Inferior parietal cortex (tissue), 1 donor: ENCODE measurements around the gene MS4A3.
"Not testable (repeated sequence)": the region's sequence is repeated elsewhere in the genome, so short reads cannot be mapped to it uniquely, and the experiment has no call there.

ENCODE experiments used
- DNase-seq: peaks from one replicate; pipeline ENCODE4 v3.0.0-alpha.2; 2016; ENCODE audit errors: extremely low spot score

The MS4A3 gene

GRCh38 chr11:60088364-60088763, 31.9 kb downstream of the MS4A3 start, which contains the start of gene MS4A2:
TSS of gene MS4A2 (plus strand) at chr11:60088664. CDS start at chr11:60088766, 102 bp downstream.
- no peak for DNase-seq

DNA sequence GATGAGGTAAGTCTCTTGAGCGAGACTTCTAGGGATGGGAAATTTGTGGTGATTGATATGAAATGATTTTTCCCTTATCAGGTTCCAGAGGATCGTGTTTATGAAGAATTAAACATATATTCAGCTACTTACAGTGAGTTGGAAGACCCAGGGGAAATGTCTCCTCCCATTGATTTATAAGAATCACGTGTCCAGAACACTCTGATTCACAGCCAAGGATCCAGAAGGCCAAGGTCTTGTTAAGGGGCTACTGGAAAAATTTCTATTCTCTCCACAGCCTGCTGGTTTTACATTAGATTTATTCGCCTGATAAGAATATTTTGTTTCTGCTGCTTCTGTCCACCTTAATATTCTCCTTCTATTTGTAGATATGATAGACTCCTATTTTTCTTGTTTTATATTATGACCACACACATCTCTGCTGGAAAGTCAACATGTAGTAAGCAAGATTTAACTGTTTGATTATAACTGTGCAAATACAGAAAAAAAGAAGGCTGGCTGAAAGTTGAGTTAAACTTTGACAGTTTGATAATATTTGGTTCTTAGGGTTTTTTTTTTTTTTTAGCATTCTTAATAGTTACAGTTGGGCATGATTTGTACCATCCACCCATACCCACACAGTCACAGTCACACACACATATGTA, 39.1 kb downstream of the MS4A3 start:
- no peak for DNase-seq

DNA sequence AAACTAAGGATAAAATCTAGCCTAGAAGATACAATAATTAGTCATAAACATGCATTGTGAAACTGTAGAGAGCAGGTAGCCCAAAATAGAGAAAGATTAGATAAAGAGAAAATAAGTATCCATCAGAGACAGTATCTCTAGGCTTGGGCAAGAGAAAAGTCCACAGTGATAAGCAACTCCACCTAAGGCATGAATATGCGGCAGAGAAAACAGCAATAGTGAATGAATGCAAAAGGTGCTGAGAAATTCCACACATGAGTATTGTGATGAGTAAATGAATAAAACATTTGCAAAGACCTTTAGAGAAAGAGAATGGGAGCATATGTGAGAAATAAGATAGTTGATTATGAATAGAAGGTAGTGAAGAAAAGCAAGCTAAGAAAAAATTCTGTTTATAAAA, 40.7 kb downstream of the MS4A3 start:
- DNase-seq, result no peak

DNA sequence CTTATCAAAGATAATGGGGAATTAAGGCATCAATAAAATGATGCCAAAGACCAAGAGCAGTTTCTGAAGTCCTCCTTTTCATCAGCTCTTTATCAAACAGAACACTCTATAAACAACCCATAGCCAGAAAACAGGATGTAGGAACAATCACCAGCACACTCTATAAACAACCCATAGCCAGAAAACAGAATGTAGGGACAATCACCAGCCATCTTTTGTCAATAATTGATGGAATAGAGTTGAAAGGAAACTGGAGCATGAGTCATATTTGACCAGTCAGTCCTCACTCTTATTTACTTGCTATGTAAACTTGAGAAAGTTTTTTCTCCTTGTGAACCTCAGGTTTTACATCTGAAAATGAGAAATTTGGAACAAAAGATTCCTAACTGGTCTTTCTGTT, 42.0 kb downstream of the MS4A3 start:
- DNase-seq, result no peak

DNA sequence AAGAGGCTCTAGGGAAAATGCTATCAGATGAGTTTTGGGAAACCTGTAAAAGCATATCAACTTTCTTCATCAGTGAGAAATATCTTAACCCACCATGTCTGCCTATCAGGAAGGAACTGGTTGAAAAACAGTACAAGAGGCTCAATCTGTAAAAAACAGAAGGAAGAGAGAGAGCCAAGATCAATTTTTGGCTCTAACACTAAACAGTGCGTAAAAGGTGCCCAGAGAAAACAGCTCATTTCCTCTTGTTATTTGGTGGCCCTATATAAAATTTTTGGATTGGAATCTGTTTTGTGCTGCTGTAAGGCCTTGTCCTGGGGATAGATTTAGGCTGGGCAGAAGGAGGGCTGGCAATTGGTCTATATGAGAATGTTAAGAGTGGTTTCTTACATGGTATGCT, 44.1 kb downstream of the MS4A3 start:
- no peak for DNase-seq

DNA sequence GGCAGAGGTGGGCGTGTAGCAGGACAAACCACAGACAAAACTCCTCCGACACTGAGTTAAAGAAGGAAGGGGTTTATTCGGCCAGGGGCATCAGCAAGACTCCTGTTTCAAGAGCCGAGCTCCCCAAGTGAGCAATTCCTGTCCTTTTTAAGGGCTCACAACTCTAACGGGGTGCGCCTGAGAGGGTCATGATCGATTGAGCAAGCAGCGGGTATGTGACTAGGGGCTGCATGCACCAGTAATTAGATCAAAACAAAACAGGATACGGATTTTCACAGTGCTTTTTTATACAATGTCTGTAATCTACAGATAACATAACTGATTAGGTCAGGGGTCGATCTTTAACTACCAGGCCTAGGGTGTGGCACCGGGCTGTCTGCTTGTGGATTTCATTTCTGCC, 44.9 kb downstream of the MS4A3 start:
- not testable (repeated sequence) for DNase-seq

- DNase-seq, result not testable (repeated sequence)
These were observed 48.1 kb downstream of the MS4A3 start for GRCh38 chr11:60104471-60105115.

DNA sequence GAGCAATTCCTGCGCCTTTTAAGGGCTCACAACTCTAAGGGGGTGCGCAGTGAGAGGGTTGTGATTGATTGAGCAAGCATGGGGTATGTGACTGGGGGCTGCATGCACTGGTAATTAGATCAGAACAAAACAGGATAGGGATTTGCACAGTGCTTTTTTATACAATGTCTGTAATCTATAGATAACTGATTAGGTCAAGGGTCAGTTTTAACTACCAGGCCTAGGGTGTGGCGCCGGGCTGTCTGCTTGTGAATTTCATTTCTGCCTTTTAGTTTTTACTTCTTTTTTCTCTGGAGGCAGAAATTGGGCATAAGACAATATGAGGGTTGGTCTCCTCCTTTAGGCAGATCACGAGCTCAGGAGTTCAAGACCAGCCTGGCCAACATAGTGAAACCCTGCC, 52.2 kb downstream of the MS4A3 start:
- DNase-seq, result not testable (repeated sequence)

- no peak for DNase-seq
These were observed 55.3 kb downstream of the MS4A3 start for GRCh38 chr11:60111793-60112192.

GRCh38 chr11:60116996-60117790, 60.7 kb downstream of the MS4A3 start:
- no peak for DNase-seq

DNA sequence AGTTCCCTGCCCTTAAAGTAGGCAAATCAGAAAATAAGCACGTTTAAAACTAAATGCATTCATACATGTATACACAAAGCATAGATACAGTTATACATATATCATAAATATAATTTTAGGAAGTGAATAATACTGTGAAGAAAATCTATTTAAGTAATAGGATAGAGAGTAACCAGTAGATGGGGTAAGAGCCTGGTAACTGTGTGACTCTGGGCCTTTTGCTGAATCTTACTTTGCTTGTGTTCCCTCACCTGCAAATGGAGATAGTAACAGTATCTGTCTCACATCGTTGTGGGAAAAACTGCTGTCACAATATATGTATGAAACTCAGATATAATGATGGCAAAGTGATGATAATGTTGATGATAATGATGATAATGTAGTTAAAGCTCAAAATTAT, 61.9 kb downstream of the MS4A3 start:
- DNase-seq, result no peak

GRCh38 chr11:60119710-60120109, 63.2 kb downstream of the MS4A3 start:
- DNase-seq, result no peak
